Pancreas (tissue), 10 donors: ENCODE data around the gene SMTNL2. TPM values are rescaled to one million over a fixed set of nuclear protein-coding genes. Genes with fewer than 3 reads are reported as not detected.
A peak's percentile ranks its signal among the peaks of the same experiment; 100 is the strongest.

Experiments used
- ATAC-seq, 4 donors: fragments of 200-7000 bp; cut with Tn5 transposase; one replicate each; pipeline versions ENCODE4 v1.8.0 to v1.9.1; 2020; ENCODE audit warnings: mild to moderate bottlenecking in 4 of 4, moderate library complexity in 4 of 4
- DNase-seq, 6 donors: peaks; one replicate each; pipeline ENCODE4 v3.0.0-alpha.2; 2020
- FAIRE-seq: peaks from 2 replicates; lab custom pipeline; 2012; peaks lifted over from hg19 to GRCh38; lab: Jason Lieb, UNC
- H3K27ac ChIP-seq, 4 donors: fragments of 200-600 bp; sonication (generic); 1 replicate in 3 of 4; 2 replicates in 1 of 4; pipeline versions ENCODE4 v1.5.0 to v1.8.0; 2020
- H3K27me3 ChIP-seq, 4 donors: fragments of 200-600 bp; one replicate each; pipeline ENCODE4 v1.8.0; 2021
- H3K36me3 ChIP-seq, 3 donors: fragments of 200-600 bp; sonication (generic) in 1 of 3; one replicate each; pipeline versions ENCODE4 v1.5.0 to v1.8.0; 2020 to 2021
- H3K4me1 ChIP-seq, 3 donors: fragments of 200-600 bp; one replicate each; pipeline ENCODE4 v1.8.0; 2021
- H3K4me3 ChIP-seq, 4 donors: fragments of 200-600 bp; sonication (generic) in 2 of 4; one replicate each; pipeline versions ENCODE4 v1.5.0 to v1.8.0; 2020 to 2021
- H3K9me3 ChIP-seq, 4 donors: fragments of 200-600 bp; one replicate each; pipeline ENCODE4 v1.8.0; 2021
- CTCF ChIP-seq, 4 donors: fragments of 200-600 bp; sonication (generic) in 3 of 4; IDR thresholded peaks; one replicate each; pipeline versions ENCODE4 v1.5.0 to v1.8.0; 2021; ENCODE audit warnings: antibody characterized with exemption in 4 of 4
- WGBS, 2 donors: extraction: QIAGEN DNeasy Blood & Tissue Kit; methylation state at CpG; one replicate each; pipeline ENCODE4 v1.1.7; 2013; 5-methylcytosine and 5-hydroxymethylcytosine counted together
- intact Hi-C, 3 donors: fragments of 100-400 bp; cut with DNase I; formaldehyde crosslinking; loops; one replicate each; pipeline versions ENCODE4 v1.11.1 to v1.14.2; 2022
- polyA plus RNA-seq, 2 donors: library from polyadenylated mRNA; stranded (reverse); fragments of 200-250 nt; gene quantifications; one replicate each; pipeline ENCODE4 v1.2.3, GENCODE V29; 2013
- total RNA-seq, 6 donors: library from RNA; stranded (reverse); fragmentation: NEBNext Ultra II Directional in 4 of 6; extraction: Animal tissue kit (Norgen Biotek cat#: 25700) in 4 of 6; gene quantifications; one replicate each; pipeline versions ENCODE4 v1.2.1 to v1.2.4, GENCODE V29; 2021 to 2023
- donor health status: healthy with polysubstance abuse.
- donor health status: DM: no; HTN: no; CAD: no; lungs with moderate emphysema.
- donor health status: DM: no; HTN: no; CAD: no.
- donor health status: control.
- donor health status: control.
- donor health status: Bipolar disorder and iron deficiency.
- donor health status: DM: yes; HTN: yes; CAD: no.
- donor health status: DM: no; HTN: no; CAD: no.
- donor health status: DM: no; HTN: no; CAD: no.
- donor health status: DM: yes; HTN: yes; CAD: no.

The SMTNL2 gene
- total and polyA plus RNA-seq, 8 donors, result 0.09 to 0.59 (median 0.26) TPM; not detected in 2

- FAIRE-seq, result no peak
- no peak overlapping the region for H3K27ac ChIP-seq
- WGBS, 2 donors, result 71 to 75% methylated on average over 13 of the region's 13 CpGs
These were observed 13.6 kb downstream of the SMTNL2 start for GRCh38 chr17:4597975-4598374.

GRCh38 chr17:4598776-4599504, 14.6 kb downstream of the SMTNL2 start:
- DNase-seq (no peak), FAIRE-seq (no peak), ATAC-seq (peak in 3 of 4 donors; percentile 24 to 51 (median 48))
- Histone ChIP-seq H3K4me1 (no peaks in the 10 kb centered on the region), H3K27ac (no peak overlapping the region), H3K9me3 (no peaks in the 10 kb centered on the region), H3K27me3 (no peaks in the 10 kb centered on the region), H3K4me3 (no peak overlapping the region), H3K36me3 (no peaks in the 10 kb centered on the region)
- TF ChIP-seq CTCF (IDR thresholded peaks at IDR 0.05), result no peak
- WGBS, 2 donors, result 71 to 78% methylated on average over 20 of the region's 20 CpGs
- intact Hi-C loops, result no loop called here

More at GRCh38 chr17:4597975-4598374, 13.6 kb downstream of the SMTNL2 start:
- H3K9me3 ChIP-seq, result no peaks in the 10 kb centered on the region
- TF ChIP-seq CTCF (IDR thresholded peaks at IDR 0.05), result no peak
- intact Hi-C loops, result no loop called here
- H3K36me3 ChIP-seq, result no peaks in the 10 kb centered on the region
- ATAC-seq, result no peak
- no peak overlapping the region for H3K4me3 ChIP-seq
- H3K27me3 ChIP-seq, result no peaks in the 10 kb centered on the region
- H3K4me1 ChIP-seq, result no peaks in the 10 kb centered on the region
- DNase-seq, result no peak

- Histone ChIP-seq H3K4me3 (no peak overlapping the region), H3K27ac (no peak overlapping the region), H3K36me3 (no peaks in the 10 kb centered on the region), H3K27me3 (no peaks in the 10 kb centered on the region), H3K9me3 (no peaks in the 10 kb centered on the region), H3K4me1 (no peaks in the 10 kb centered on the region)
- 45 to 46% methylated on average over 25 of the region's 25 CpGs for WGBS, 2 donors
- intact Hi-C loops, result no loop called here
- TF ChIP-seq CTCF (IDR thresholded peaks at IDR 0.05), result no peak
- DNase-seq (peak in 1 of 6 donors; percentile 44), ATAC-seq (peak in 3 of 4 donors; percentile 26 to 44 (median 38)), FAIRE-seq (no peak)
These were observed 15.4 kb downstream of the SMTNL2 start for GRCh38 chr17:4599505-4600281.

- H3K9me3 ChIP-seq, result no peaks in the 10 kb centered on the region
- 57 to 59% methylated on average over 13 of the region's 13 CpGs for WGBS, 2 donors
- ATAC-seq (no peak), DNase-seq (no peak), FAIRE-seq (no peak)
- no peaks in the 10 kb centered on the region for H3K36me3 ChIP-seq
- no peaks in the 10 kb centered on the region for H3K27me3 ChIP-seq
- H3K4me3 ChIP-seq, result no peak overlapping the region
- H3K4me1 ChIP-seq, result no peaks in the 10 kb centered on the region
- no peak for TF ChIP-seq CTCF (IDR thresholded peaks at IDR 0.05)
- H3K27ac ChIP-seq, result no peak overlapping the region
- intact Hi-C loops, result no loop called here
These were observed 16.2 kb downstream of the SMTNL2 start for GRCh38 chr17:4600563-4600962.
